HuH-7.5 (cell line): ENCODE data around the gene AFDN.
"Not testable (repeated sequence)": the region's sequence is repeated elsewhere in the genome, so short reads cannot be mapped to it uniquely, and the experiment has no call there.

Experiments
- DNase-seq: peaks from one replicate; pipeline ENCODE4 v3.0.0; 2011; ENCODE audit warnings: low spot score

The AFDN gene

DNA sequence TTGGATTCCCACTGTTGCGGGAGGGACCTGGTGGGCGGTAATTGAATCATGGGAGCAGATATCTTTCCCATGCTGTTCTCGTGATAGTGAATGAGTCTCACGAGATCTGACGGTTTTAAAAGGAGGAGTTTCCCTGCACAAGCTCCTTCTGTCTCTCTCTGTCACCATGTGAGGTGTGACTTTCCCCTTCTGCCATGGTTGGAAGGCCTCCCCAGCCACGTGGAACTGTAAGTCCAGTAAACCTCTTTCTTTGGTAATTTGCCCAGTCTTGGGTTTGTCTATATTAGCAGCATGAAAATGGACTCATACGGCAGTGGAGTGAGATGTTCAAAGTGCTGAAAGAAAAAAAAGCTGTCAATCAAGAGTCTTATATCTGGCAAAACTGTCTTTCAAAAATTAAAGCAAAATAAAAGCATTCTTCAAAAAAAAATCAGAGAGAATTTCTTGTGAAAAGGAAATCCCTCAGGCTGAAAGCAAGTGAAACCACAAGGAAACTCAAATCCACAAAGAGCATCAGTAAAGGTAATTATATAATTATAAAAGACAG is 155.3 kb downstream of the AFDN start:
- no peak for DNase-seq

DNA sequence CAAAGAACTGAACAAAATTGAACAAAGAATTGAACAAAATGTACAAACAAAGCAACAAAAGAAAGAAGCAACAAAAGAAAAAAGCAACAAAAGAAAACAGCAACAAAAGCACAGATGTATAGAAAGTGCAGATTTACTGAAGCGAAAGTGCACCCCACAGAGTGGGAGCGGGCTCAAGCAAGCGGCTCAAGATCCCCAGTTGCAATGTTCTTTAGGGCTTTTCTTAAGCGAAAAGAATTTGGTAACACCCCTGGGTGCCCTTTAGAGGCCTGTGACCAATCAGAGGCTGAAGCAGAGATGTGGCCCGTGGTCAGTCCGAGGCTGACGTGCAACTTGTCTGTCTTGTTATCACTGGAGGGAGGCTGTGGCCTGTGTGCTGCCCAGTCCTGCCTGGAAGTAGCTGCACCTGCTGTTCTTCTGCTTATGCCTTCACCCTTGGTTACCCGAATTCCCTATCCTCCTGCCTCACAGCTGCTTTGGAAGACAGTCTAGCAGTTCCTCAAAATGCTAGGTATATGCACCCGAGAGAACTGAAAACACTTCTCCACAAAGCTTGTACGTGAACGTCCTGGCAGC is 157.5 kb downstream of the AFDN start:
- DNase-seq = no peak

- DNase-seq = no peak
These were observed 158.3 kb downstream of the AFDN start for GRCh38 chr6:167984876-167985604.

GRCh38 chr6:167985911-167986595 is 159.3 kb downstream of the AFDN start:
- no peak for DNase-seq

DNA sequence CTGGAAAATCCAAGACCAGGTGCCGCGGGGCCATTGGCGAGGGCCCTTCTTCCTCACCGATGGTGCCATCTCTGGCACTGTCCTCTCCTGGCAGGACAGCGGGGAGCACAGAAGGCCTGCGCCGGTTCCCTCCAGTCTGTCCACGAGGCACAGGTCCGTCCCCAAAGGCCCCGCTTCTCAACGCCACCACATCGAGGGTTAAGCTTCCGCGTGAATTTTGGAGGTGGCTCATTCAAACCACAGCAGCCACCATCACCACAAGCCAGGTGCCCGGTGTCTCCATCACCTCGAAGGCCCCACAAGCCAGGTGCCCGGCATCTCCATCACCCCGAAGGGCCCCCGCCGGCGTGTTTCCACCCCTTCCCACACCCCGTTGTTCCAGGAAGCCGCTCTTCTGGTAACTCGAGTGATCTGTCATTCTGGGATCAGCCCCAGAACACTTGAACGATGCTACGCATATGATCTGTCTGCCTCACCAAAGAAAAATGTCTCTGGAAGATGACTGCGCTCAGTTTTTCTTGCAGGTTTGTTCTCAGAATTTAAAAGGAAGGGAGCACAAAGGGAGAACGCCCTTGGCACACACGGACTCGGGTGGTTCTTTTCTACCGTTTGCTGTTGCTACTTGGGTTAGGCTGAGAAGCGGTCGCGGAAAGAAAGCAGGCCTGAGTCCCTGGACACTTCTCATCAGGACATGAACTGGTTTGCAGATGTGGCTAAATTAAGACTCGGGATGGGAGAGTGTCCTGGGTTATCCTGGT is 160.9 kb downstream of the AFDN start:
- no peak for DNase-seq

DNA sequence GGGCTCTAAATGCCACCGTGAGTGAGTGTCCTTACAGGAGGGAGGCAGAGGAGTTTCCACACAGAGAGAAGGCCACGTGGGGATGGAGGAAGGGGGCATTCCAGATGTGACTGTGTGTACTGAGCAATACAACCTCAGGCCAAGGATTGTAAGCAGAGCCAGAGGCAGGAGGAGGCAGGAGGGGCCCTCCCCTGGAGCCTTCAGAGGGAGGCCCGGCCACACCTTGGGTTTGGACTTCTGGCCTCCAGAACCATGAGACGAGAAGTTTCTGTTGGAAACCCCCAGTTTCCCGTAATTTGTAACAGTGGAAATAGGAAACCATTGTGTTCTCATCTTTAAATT is 161.4 kb downstream of the AFDN start:
- no peak for DNase-seq

GRCh38 chr6:167988945-167989841 is 162.5 kb downstream of the AFDN start:
- DNase-seq = no peak

GRCh38 chr6:167990016-167990945 is 163.6 kb downstream of the AFDN start:
- DNase-seq = no peak

DNA sequence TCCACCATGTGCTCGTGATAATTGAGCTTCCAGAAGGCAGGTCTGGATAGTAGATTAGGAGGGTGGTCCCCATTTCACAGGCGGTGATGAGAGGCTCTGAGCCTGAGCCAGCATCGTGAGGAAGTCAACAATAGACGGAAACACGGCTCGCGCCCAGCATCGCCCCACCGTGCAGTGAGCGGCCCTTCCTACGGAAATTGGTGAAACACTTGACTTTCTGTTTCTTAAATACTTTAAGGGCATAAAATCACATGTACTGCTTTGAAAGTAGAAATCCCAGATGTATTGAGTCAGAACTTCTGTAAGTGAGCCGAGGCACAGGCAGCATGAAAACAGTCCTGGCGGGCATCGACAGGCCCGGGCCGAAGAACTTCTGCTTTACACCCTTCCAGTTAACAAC is 166.5 kb downstream of the AFDN start:
- no peak for DNase-seq

DNA sequence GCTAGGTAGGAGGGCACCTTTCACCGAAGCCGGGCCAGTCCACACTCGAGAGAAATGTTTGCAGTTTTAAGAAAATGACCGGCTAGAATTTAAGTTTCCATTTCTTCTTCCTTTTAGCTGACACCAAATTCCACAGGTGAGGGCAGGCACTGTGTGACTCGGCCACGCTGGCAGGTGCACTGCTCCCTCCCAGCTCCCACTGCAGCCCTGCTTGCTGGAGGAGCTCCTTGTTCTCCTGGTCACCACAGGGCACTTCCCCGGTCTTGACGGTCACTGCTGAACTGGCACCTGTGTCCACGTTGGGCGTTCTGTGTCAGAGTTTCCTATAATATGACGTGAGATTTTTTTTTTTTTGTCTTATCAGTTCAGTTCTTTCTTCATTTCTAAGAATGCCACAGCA is 167.1 kb downstream of the AFDN start:
- no peak for DNase-seq

- DNase-seq = no peak
These were observed 168.6 kb downstream of the AFDN start for GRCh38 chr6:167995302-167995701.

DNA sequence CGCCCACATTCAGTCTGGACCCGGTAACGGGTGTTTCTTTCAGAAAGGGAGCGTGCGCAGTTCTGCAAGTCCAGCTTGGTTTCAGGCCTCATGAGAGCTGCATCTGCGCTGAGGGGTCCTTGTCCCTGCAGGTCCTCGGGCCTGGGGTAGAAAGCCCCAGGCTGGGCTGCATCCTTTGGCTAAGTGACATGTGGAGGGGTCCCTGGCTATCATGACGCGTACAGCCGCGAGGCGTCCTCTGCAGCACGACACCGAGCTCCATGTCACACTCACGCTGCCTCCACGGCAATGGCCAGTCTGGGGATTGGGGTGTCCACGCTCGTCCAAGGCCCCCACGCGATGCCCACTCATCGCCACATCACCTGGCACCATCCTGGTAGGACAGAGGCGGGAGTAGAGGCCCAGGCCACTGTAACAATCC is 169.0 kb downstream of the AFDN start:
- DNase-seq = no peak

GRCh38 chr6:167996424-167997199 is 169.9 kb downstream of the AFDN start:
- DNase-seq = no peak

- no peak for DNase-seq
These were observed 170.9 kb downstream of the AFDN start, which contains the start of gene KIF25 for GRCh38 chr6:167997642-167998041. Gene KIF25 (plus strand): TSS chr6:167997671. CDS start chr6:168029586, 31,915 bp downstream.

DNA sequence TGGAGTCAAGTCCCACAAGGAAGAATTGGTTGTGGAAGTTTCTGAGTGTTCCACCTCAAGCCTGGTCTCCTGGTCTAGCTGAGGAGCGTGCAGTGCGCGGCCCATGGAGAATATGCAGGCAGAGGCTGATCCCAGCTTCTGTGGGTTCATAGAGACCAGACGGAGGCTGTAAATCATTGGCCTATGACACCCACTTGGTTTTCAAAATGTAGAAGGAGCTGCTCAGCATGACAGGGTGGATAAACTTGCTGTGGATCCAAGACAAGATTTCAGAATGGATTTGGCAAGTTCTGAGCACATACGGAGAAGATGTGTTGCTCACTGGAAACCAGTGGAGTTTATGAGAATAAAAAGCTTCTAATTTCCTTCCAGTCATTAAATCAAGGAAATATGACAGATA is 171.5 kb downstream of the AFDN start:
- DNase-seq = no peak

DNA sequence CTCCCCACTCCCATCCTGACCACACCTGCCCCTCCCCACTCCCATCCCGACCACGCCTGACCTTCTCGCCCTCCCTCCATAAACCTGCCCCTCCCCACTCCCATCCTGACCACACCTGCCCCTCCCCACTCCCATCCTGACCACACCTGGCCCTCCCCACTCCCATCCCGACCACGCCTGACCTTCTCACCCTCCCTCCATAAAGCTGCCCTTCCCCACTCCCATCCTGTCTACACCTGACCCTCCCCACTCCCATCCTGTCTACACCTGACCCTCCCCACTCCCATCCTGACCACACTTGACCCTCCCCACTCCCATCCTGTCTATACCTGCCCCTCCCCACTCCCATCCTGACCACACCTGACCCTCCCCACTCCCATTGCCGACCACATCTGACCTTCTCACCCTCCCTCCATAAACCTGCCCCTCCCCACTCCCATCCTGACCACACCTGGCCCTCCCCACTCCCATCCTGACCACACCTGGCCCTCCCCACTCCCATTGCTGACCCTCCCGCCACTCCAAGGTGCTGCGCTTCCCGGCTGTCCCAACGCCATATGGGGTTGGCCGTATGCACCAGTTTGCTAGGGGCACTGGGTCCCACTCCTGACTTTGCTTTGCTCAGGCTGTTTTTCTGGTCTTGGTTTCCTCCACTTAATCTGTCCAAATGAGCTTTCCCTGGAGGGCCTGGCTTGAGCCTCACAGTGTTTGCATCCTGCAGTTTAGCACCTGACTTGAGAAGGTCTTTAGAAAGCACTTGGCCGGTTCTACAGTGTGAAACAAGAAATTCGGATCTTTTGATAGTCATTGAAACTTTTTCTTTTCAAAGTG is 173.7 kb downstream of the AFDN start:
- no peak for DNase-seq

DNA sequence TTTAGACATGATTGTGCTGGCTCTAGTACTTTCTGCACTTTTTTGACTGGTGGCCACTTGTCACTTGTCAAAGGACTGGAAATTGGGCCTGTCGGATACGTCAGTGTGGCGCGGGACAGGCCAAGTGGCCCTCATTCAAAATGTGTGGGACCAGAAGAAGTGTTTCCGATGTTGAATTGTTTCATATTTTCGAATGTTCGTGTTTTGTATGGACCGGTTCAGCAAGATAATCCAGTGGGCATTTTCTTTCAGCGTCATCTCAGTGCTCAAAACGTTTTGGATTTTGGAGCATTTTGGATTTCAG is 174.3 kb downstream of the AFDN start:
- DNase-seq = no peak

DNA sequence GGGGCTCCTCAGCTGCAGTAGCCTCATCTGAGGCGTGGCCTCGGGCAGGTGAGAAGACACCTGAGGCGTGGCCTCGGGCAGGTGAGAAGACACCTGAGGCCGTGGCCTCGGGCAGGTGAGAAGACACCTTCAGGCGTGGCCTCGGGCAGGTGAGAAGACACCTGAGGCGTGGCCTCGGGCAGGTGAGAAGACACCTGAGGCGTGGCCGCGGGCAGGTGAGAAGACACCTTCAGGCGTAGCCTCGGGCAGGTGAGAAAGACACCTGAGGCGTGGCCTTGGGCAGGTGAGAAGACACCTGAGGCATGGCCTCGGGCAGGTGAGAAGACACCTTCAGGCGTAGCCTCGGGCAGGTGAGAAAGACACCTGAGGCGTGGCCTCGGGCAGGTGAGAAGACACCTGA is 174.8 kb downstream of the AFDN start:
- not testable (repeated sequence) for DNase-seq

GRCh38 chr6:168002804-168003203 is 176.1 kb downstream of the AFDN start:
- no peak for DNase-seq
